DOHH2 (cell line): ENCODE measurements around the gene B4GALT5.

ENCODE experiments used
- EZH2phosphoT487 ChIP-seq: fragments of 200-600 bp; sonication (generic); IDR thresholded peaks from 2 replicates; pipeline ENCODE4 v1.6.1; 2017; ENCODE audit warnings: borderline replicate concordance, mild to moderate bottlenecking, antibody characterized with exemption, low read length, moderate library complexity, mixed read lengths
- TF ChIP-seq, protein P1 (sequence below): fragments of 200-600 bp; sonication (generic); IDR thresholded peaks from one replicate; pipeline ENCODE4 v1.5.1; 2014; ENCODE audit warnings: antibody characterized with exemption, mild to moderate bottlenecking, low read depth, low read length; ENCODE audit not compliant: poor library complexity, severe bottlenecking

DNA sequence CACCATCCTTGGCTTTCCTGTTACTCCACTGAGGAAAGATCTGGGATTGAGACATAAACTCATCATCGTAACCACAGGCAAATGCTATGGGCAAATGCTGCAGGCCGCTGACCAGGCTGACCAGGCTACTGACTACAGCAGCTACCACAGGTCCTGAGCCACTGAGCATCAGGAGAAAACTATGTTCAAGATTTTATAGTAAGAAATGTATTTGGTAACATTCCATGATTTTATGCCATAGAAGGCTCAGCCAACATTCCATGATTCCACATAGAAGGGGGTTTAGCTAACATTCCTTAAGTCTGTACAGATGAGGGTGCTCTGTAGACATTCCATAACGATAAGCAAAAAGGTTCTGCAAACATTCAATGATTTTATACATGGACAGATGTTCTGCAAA lies 16.1 kb upstream of the B4GALT5 start:
- TF ChIP-seq, protein P1, sequence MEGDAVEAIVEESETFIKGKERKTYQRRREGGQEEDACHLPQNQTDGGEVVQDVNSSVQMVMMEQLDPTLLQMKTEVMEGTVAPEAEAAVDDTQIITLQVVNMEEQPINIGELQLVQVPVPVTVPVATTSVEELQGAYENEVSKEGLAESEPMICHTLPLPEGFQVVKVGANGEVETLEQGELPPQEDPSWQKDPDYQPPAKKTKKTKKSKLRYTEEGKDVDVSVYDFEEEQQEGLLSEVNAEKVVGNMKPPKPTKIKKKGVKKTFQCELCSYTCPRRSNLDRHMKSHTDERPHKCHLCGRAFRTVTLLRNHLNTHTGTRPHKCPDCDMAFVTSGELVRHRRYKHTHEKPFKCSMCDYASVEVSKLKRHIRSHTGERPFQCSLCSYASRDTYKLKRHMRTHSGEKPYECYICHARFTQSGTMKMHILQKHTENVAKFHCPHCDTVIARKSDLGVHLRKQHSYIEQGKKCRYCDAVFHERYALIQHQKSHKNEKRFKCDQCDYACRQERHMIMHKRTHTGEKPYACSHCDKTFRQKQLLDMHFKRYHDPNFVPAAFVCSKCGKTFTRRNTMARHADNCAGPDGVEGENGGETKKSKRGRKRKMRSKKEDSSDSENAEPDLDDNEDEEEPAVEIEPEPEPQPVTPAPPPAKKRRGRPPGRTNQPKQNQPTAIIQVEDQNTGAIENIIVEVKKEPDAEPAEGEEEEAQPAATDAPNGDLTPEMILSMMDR = no peak
- no peak for TF ChIP-seq EZH2phosphoT487
